Measurements from ENCODE around the gene CDH11.
A peak's percentile ranks its signal among the peaks of the same experiment; 100 is the strongest.

CDH11 gene

GRCh38 chr16:65116216-65116615 lies 5.6 kb downstream of the CDH11 start:
- Histone ChIP-seq H3K36me3 (ENCODE audit: insufficient read depth, low read length) (peaks cover 11% of the 10 kb centered on the region), H3K4me3 (ENCODE audit: low read length) (no peak overlapping the region), H3K4me2 (ENCODE audit: low read length) (no peak overlapping the region), H3K9me3 (replicated peaks; ENCODE audit: low read length) (no peaks in the 10 kb centered on the region), H3K4me1 (ENCODE audit: control insufficient read depth, insufficient read depth, low read length) (peaks cover 38% of the 10 kb centered on the region), H3K27me3 (ENCODE audit: control insufficient read depth, insufficient read depth, low read length) (no peaks in the 10 kb centered on the region), H3K9ac (ENCODE audit: low read depth, low read length) (no peak overlapping the region)

- Histone ChIP-seq H3K9ac (ENCODE audit: low read depth, low read length) (no peak overlapping the region), H3K27me3 (ENCODE audit: control insufficient read depth, insufficient read depth, low read length) (no peaks in the 10 kb centered on the region), H3K4me1 (ENCODE audit: control insufficient read depth, insufficient read depth, low read length) (peaks cover 29% of the 10 kb centered on the region), H3K9me3 (replicated peaks; ENCODE audit: low read length) (no peaks in the 10 kb centered on the region), H3K4me2 (ENCODE audit: low read length) (no peak overlapping the region), H3K4me3 (ENCODE audit: low read length) (no peak overlapping the region), H3K36me3 (ENCODE audit: insufficient read depth, low read length) (peaks cover 11% of the 10 kb centered on the region)
These were observed 7.3 kb downstream of the CDH11 start for GRCh38 chr16:65114527-65114926.

GRCh38 chr16:65113441-65113840 lies 8.4 kb downstream of the CDH11 start:
- H3K4me1 ChIP-seq (ENCODE audit: control insufficient read depth, insufficient read depth, low read length) = peaks cover 18% of the 10 kb centered on the region
- H3K4me2 ChIP-seq (ENCODE audit: low read length) = no peak overlapping the region
- H3K27me3 ChIP-seq (ENCODE audit: control insufficient read depth, insufficient read depth, low read length) = no peaks in the 10 kb centered on the region
- H3K9ac ChIP-seq (ENCODE audit: low read depth, low read length) = no peak overlapping the region
- no peaks in the 10 kb centered on the region for H3K9me3 ChIP-seq (replicated peaks; ENCODE audit: low read length)
- peaks cover 11% of the 10 kb centered on the region for H3K36me3 ChIP-seq (ENCODE audit: insufficient read depth, low read length)
- H3K4me3 ChIP-seq (ENCODE audit: low read length) = no peak overlapping the region

GRCh38 chr16:65111306-65111705 lies 10.6 kb downstream of the CDH11 start:
- H3K4me2 ChIP-seq (ENCODE audit: low read length) = no peak overlapping the region
- no peaks in the 10 kb centered on the region for H3K9me3 ChIP-seq (replicated peaks; ENCODE audit: low read length)
- peaks cover 19% of the 10 kb centered on the region for H3K36me3 ChIP-seq (ENCODE audit: insufficient read depth, low read length)
- H3K9ac ChIP-seq (ENCODE audit: low read depth, low read length) = no peak overlapping the region
- no peak overlapping the region for H3K4me3 ChIP-seq (ENCODE audit: low read length)
- no peaks in the 10 kb centered on the region for H3K27me3 ChIP-seq (ENCODE audit: control insufficient read depth, insufficient read depth, low read length)
- H3K4me1 ChIP-seq (ENCODE audit: control insufficient read depth, insufficient read depth, low read length) = no peaks in the 10 kb centered on the region

GRCh38 chr16:65106757-65107156 lies 15.1 kb downstream of the CDH11 start:
- Histone ChIP-seq H3K4me2 (ENCODE audit: low read length) (no peak overlapping the region), H3K27me3 (ENCODE audit: control insufficient read depth, insufficient read depth, low read length) (no peaks in the 10 kb centered on the region)

GRCh38 chr16:65105171-65105570 lies 16.7 kb downstream of the CDH11 start:
- H3K9me3 ChIP-seq (replicated peaks; ENCODE audit: low read length) = no peaks in the 10 kb centered on the region
- no peak overlapping the region for H3K4me2 ChIP-seq (ENCODE audit: low read length)
- no peak overlapping the region for H3K9ac ChIP-seq (ENCODE audit: low read depth, low read length)
- H3K4me1 ChIP-seq (ENCODE audit: control insufficient read depth, insufficient read depth, low read length) = peaks cover 3% of the 10 kb centered on the region
- peaks cover 8% of the 10 kb centered on the region for H3K36me3 ChIP-seq (ENCODE audit: insufficient read depth, low read length)
- no peaks in the 10 kb centered on the region for H3K27me3 ChIP-seq (ENCODE audit: control insufficient read depth, insufficient read depth, low read length)
- H3K4me3 ChIP-seq (ENCODE audit: low read length) = no peak overlapping the region

More at GRCh38 chr16:65106757-65107156, 15.1 kb downstream of the CDH11 start:
- Histone ChIP-seq H3K9me3 (replicated peaks; ENCODE audit: low read length) (no peaks in the 10 kb centered on the region), H3K4me1 (ENCODE audit: control insufficient read depth, insufficient read depth, low read length) (peaks cover 3% of the 10 kb centered on the region), H3K4me3 (ENCODE audit: low read length) (no peak overlapping the region), H3K36me3 (ENCODE audit: insufficient read depth, low read length) (peaks cover 8% of the 10 kb centered on the region), H3K9ac (ENCODE audit: low read depth, low read length) (no peak overlapping the region)

- Histone ChIP-seq H3K4me3 (ENCODE audit: low read length) (no peak overlapping the region), H3K4me2 (ENCODE audit: low read length) (no peak overlapping the region), H3K27me3 (ENCODE audit: control insufficient read depth, insufficient read depth, low read length) (no peaks in the 10 kb centered on the region), H3K9me3 (replicated peaks; ENCODE audit: low read length) (no peaks in the 10 kb centered on the region), H3K9ac (ENCODE audit: low read depth, low read length) (no peak overlapping the region), H3K4me1 (ENCODE audit: control insufficient read depth, insufficient read depth, low read length) (peaks cover 4% of the 10 kb centered on the region), H3K36me3 (ENCODE audit: insufficient read depth, low read length) (peaks cover 8% of the 10 kb centered on the region)
These were observed 17.4 kb downstream of the CDH11 start for GRCh38 chr16:65104471-65104870.

- Histone ChIP-seq H3K4me3 (ENCODE audit: low read length) (no peak overlapping the region), H3K9me3 (replicated peaks; ENCODE audit: low read length) (no peaks in the 10 kb centered on the region), H3K27me3 (ENCODE audit: control insufficient read depth, insufficient read depth, low read length) (no peaks in the 10 kb centered on the region), H3K4me2 (ENCODE audit: low read length) (no peak overlapping the region), H3K9ac (ENCODE audit: low read depth, low read length) (no peak overlapping the region), H3K4me1 (ENCODE audit: control insufficient read depth, insufficient read depth, low read length) (peaks cover 17% of the 10 kb centered on the region), H3K36me3 (ENCODE audit: insufficient read depth, low read length) (peaks cover 2% of the 10 kb centered on the region)
These were observed 19.5 kb downstream of the CDH11 start for GRCh38 chr16:65102326-65102725.

- H3K4me3 ChIP-seq (ENCODE audit: low read length) = no peak overlapping the region
- peaks cover 2% of the 10 kb centered on the region for H3K36me3 ChIP-seq (ENCODE audit: insufficient read depth, low read length)
- no peaks in the 10 kb centered on the region for H3K27me3 ChIP-seq (ENCODE audit: control insufficient read depth, insufficient read depth, low read length)
- H3K4me1 ChIP-seq (ENCODE audit: control insufficient read depth, insufficient read depth, low read length) = peaks cover 17% of the 10 kb centered on the region
- H3K4me2 ChIP-seq (ENCODE audit: low read length) = no peak overlapping the region
- no peak overlapping the region for H3K9ac ChIP-seq (ENCODE audit: low read depth, low read length)
- H3K9me3 ChIP-seq (replicated peaks; ENCODE audit: low read length) = no peaks in the 10 kb centered on the region
These were observed 20.9 kb downstream of the CDH11 start for GRCh38 chr16:65101009-65101408.

GRCh38 chr16:65099607-65100006 lies 22.3 kb downstream of the CDH11 start:
- no peaks in the 10 kb centered on the region for H3K27me3 ChIP-seq (ENCODE audit: control insufficient read depth, insufficient read depth, low read length)
- H3K9ac ChIP-seq (ENCODE audit: low read depth, low read length) = no peak overlapping the region
- peaks cover 14% of the 10 kb centered on the region for H3K4me1 ChIP-seq (ENCODE audit: control insufficient read depth, insufficient read depth, low read length)
- no peak overlapping the region for H3K4me3 ChIP-seq (ENCODE audit: low read length)
- H3K9me3 ChIP-seq (replicated peaks; ENCODE audit: low read length) = no peaks in the 10 kb centered on the region
- H3K36me3 ChIP-seq (ENCODE audit: insufficient read depth, low read length) = peaks cover 2% of the 10 kb centered on the region
- H3K4me2 ChIP-seq (ENCODE audit: low read length) = no peak overlapping the region

- Histone ChIP-seq H3K4me3 (ENCODE audit: low read length) (no peak overlapping the region), H3K27me3 (ENCODE audit: control insufficient read depth, insufficient read depth, low read length) (no peaks in the 10 kb centered on the region), H3K9me3 (replicated peaks; ENCODE audit: low read length) (no peaks in the 10 kb centered on the region), H3K9ac (ENCODE audit: low read depth, low read length) (peak overlapping the region; percentile 37), H3K36me3 (ENCODE audit: insufficient read depth, low read length) (peaks cover 2% of the 10 kb centered on the region), H3K4me1 (ENCODE audit: control insufficient read depth, insufficient read depth, low read length) (peaks cover 14% of the 10 kb centered on the region), H3K4me2 (ENCODE audit: low read length) (peak overlapping the region; percentile 12)
These were observed 22.9 kb downstream of the CDH11 start for GRCh38 chr16:65098916-65099315.

- Histone ChIP-seq H3K27me3 (ENCODE audit: control insufficient read depth, insufficient read depth, low read length) (no peaks in the 10 kb centered on the region), H3K9me3 (replicated peaks; ENCODE audit: low read length) (no peaks in the 10 kb centered on the region), H3K36me3 (ENCODE audit: insufficient read depth, low read length) (peaks cover 2% of the 10 kb centered on the region), H3K4me1 (ENCODE audit: control insufficient read depth, insufficient read depth, low read length) (peaks cover 14% of the 10 kb centered on the region), H3K4me3 (ENCODE audit: low read length) (no peak overlapping the region), H3K4me2 (ENCODE audit: low read length) (no peak overlapping the region), H3K9ac (ENCODE audit: low read depth, low read length) (no peak overlapping the region)
These were observed 24.6 kb downstream of the CDH11 start for GRCh38 chr16:65097296-65097695.

Measured in skeletal muscle satellite cell (primary cell).